H1 (cell line): Measurements from ENCODE around the gene COBLL1. TPM values are rescaled to one million over a fixed set of nuclear protein-coding genes. Genes with fewer than 3 reads are reported as not detected.
A peak's percentile ranks its signal among the peaks of the same experiment; 100 is the strongest.

Source experiments
- CTCF ChIA-PET: fragments of 300-600 bp; sonication (Branson Sonifier 250); formaldehyde crosslinking; loops from one replicate; lab custom pipeline; 2021; ENCODE audit not compliant: partially characterized antibody; lab: Charles Lee
- POLR2A ChIA-PET: fragments of 300-600 bp; sonication (Branson Sonifier 250); formaldehyde crosslinking; loops from one replicate; lab custom pipeline; 2021; ENCODE audit warnings: inconsistent platforms; ENCODE audit not compliant: partially characterized antibody; lab: Charles Lee
- DNase-seq, 2 experiments: peaks; one replicate each; pipeline versions ENCODE4 v3.0.0 to v3.0.0-alpha.2; 2010 to 2022; ENCODE audit warnings: low spot score in 2 of 2, low read depth in 1 of 2, mixed read lengths in 1 of 2
- FAIRE-seq: peaks from 2 replicates; lab custom pipeline; 2011; peaks lifted over from hg19 to GRCh38; lab: Jason Lieb, UNC
- H2AFZ ChIP-seq: 2 replicates; pipeline ENCODE4 v1.8.1; 2012; ENCODE audit warnings: low read length, inconsistent platforms
- H2AK5ac ChIP-seq: 2 replicates; pipeline ENCODE4 v1.6.1; 2013; ENCODE audit warnings: low read depth, low read length
- H2BK120ac ChIP-seq: replicated peaks from 2 replicates; pipeline ENCODE3; 2013; ENCODE audit warnings: low read depth, low read length, inconsistent platforms
- H2BK12ac ChIP-seq: 2 replicates; pipeline ENCODE4 v1.6.1; 2013; ENCODE audit warnings: low read depth, low read length
- H2BK15ac ChIP-seq: 2 replicates; pipeline ENCODE4 v1.6.1; 2013; ENCODE audit warnings: low read length
- H2BK20ac ChIP-seq: 2 replicates; pipeline ENCODE4 v1.6.1; 2013; ENCODE audit warnings: low read length
- H2BK5ac ChIP-seq: 2 replicates; pipeline ENCODE4 v1.6.1; 2013; ENCODE audit warnings: low read depth, low read length
- H3K14ac ChIP-seq: 2 replicates; pipeline ENCODE4 v1.6.1; 2013; ENCODE audit warnings: inconsistent platforms; ENCODE audit not compliant: insufficient read length
- H3K18ac ChIP-seq: 2 replicates; pipeline ENCODE4 v1.6.1; 2013; ENCODE audit warnings: low read length; ENCODE audit errors: extremely low read depth
- H3K23ac ChIP-seq: 2 replicates; pipeline ENCODE4 v1.6.1; 2013; ENCODE audit warnings: inconsistent platforms; ENCODE audit not compliant: insufficient read length
- H3K23me2 ChIP-seq: 2 replicates; pipeline ENCODE4 v1.6.1; 2013; ENCODE audit warnings: low read depth, low read length
- H3K27ac ChIP-seq: 2 replicates; pipeline ENCODE4 v1.6.1; 2011; ENCODE audit warnings: low read depth, low read length, inconsistent platforms
- H3K27me3 ChIP-seq, 4 experiments: replicated peaks in 1 of 4; 1 replicate in 1 of 4; 2 replicates in 3 of 4; pipeline versions ENCODE4 v1.6.1 to v1.8.1; 2011 to 2013; ENCODE audit warnings: low read length in 3 of 4, mild to moderate bottlenecking in 3 of 4, inconsistent platforms in 2 of 4, mixed read lengths in 2 of 4, moderate library complexity in 1 of 4; ENCODE audit not compliant: control insufficient read depth in 3 of 4, insufficient read depth in 3 of 4; ENCODE audit errors: extremely low read depth in 1 of 4
- H3K36me3 ChIP-seq, 4 experiments: 2 replicates each; pipeline versions ENCODE4 v1.6.1 to v1.8.1; 2011 to 2013; ENCODE audit warnings: mild to moderate bottlenecking in 4 of 4, low read length in 3 of 4, moderate library complexity in 2 of 4, control low read depth in 1 of 4, inconsistent platforms in 1 of 4; ENCODE audit not compliant: insufficient read depth in 4 of 4, control insufficient read depth in 2 of 4
- H3K4ac ChIP-seq: replicated peaks from 2 replicates; pipeline ENCODE3; 2013; ENCODE audit warnings: low read length, low read depth, mixed read lengths, inconsistent platforms; ENCODE audit not compliant: insufficient read length
- H3K4me1 ChIP-seq, 4 experiments: replicated peaks in 1 of 4; 1 replicate in 1 of 4; 2 replicates in 3 of 4; pipeline versions ENCODE4 v1.6.1 to v1.8.1; 2011 to 2013; ENCODE audit warnings: low read length in 3 of 4, inconsistent platforms in 2 of 4, mixed read lengths in 1 of 4; ENCODE audit not compliant: insufficient read depth in 4 of 4, control insufficient read depth in 3 of 4
- H3K4me2 ChIP-seq, 2 experiments: 2 replicates each; pipeline versions ENCODE4 v1.6.1 to v1.8.1; 2011 to 2013; ENCODE audit warnings: low read depth in 2 of 2, low read length in 2 of 2, control low read depth in 1 of 2, inconsistent platforms in 1 of 2, mild to moderate bottlenecking in 1 of 2; ENCODE audit not compliant: insufficient read depth in 1 of 2
- H3K4me3 ChIP-seq, 4 experiments: fragments of 200-600, 300-600 bp in 1 of 4; sonication (generic), shearing (Covaris generic), sonication (Bioruptor Twin) in 1 of 4; 2 replicates each; pipeline versions ENCODE4 v1.5.1 to v1.8.1; 2011 to 2016; ENCODE audit warnings: low read length in 4 of 4, low read depth in 3 of 4, control low read depth in 2 of 4, inconsistent platforms in 2 of 4, mild to moderate bottlenecking in 2 of 4, mixed read lengths in 1 of 4, moderate library complexity in 1 of 4; ENCODE audit not compliant: insufficient read depth in 2 of 4; ENCODE audit errors: extremely low read depth in 1 of 4
- H3K56ac ChIP-seq: replicated peaks from 2 replicates; pipeline ENCODE3; 2013; ENCODE audit warnings: low read depth, mild to moderate bottlenecking, mixed read lengths, low read length, inconsistent platforms; ENCODE audit not compliant: insufficient read length
- H3K79me1 ChIP-seq: 2 replicates; pipeline ENCODE4 v1.6.1; 2013; ENCODE audit warnings: low read depth, low read length, control low read depth
- H3K79me2 ChIP-seq, 2 experiments: 2 replicates each; pipeline versions ENCODE4 v1.6.1 to v1.8.1; 2012 to 2013; ENCODE audit warnings: low read length in 2 of 2, mild to moderate bottlenecking in 2 of 2, inconsistent platforms in 1 of 2; ENCODE audit not compliant: insufficient read depth in 2 of 2, control insufficient read depth in 1 of 2
- H3K9ac ChIP-seq, 4 experiments: replicated peaks in 1 of 4; 1 replicate in 1 of 4; 2 replicates in 3 of 4; pipeline versions ENCODE4 v1.6.1 to v1.8.1; 2011 to 2013; ENCODE audit warnings: low read depth in 3 of 4, low read length in 3 of 4, control low read depth in 2 of 4, mild to moderate bottlenecking in 2 of 4, moderate library complexity in 2 of 4, inconsistent platforms in 1 of 4; ENCODE audit errors: extremely low read depth in 1 of 4
- H3K9me3 ChIP-seq, 2 experiments: 2 replicates each; pipeline versions ENCODE4 v1.6.1 to v1.8.1; 2012 to 2013; ENCODE audit warnings: mild to moderate bottlenecking in 2 of 2, moderate library complexity in 2 of 2, control low read depth in 1 of 2, inconsistent platforms in 1 of 2, low read depth in 1 of 2, low read length in 1 of 2, mixed read lengths in 1 of 2; ENCODE audit not compliant: insufficient read depth in 2 of 2
- H4K20me1 ChIP-seq, 2 experiments: replicated peaks in 1 of 2; 2 replicates each; pipeline versions ENCODE3 to v1.8.1; 2011 to 2013; ENCODE audit warnings: inconsistent platforms in 2 of 2, low read length in 2 of 2, mild to moderate bottlenecking in 1 of 2; ENCODE audit not compliant: insufficient read depth in 2 of 2, control insufficient read depth in 1 of 2
- H4K5ac ChIP-seq: 2 replicates; pipeline ENCODE4 v1.6.1; 2013; ENCODE audit warnings: low read length, low read depth, mixed read lengths, inconsistent platforms; ENCODE audit not compliant: insufficient read length
- H4K8ac ChIP-seq: 2 replicates; pipeline ENCODE4 v1.8.0; 2013; ENCODE audit warnings: mild to moderate bottlenecking, moderate library complexity, low read length, inconsistent platforms; ENCODE audit not compliant: insufficient read depth; ENCODE audit errors: extremely low read depth
- H4K91ac ChIP-seq: replicated peaks from 2 replicates; pipeline ENCODE3; 2013; ENCODE audit warnings: low read length, mixed read lengths, inconsistent platforms; ENCODE audit not compliant: insufficient read length
- CHD1 ChIP-seq: IDR thresholded peaks from 2 replicates; pipeline ENCODE4 v1.6.1; 2012; ENCODE audit warnings: low read depth, low read length, improper control_type of control experiment
- EZH2 ChIP-seq: fragments of 200-600 bp; sonication (generic); IDR thresholded peaks from 2 replicates; pipeline ENCODE4 v1.7.1; 2012; ENCODE audit warnings: low read depth, mild to moderate bottlenecking, moderate library complexity, low read length, inconsistent platforms; ENCODE audit not compliant: severe bottlenecking
- USF2 ChIP-seq: IDR thresholded peaks from 2 replicates; pipeline ENCODE4 v1.6.1; 2011; ENCODE audit warnings: low read length, improper control_type of control experiment
- WGBS, 2 experiments: shearing (Covaris generic) in 1 of 2; methylation state at CpG; one replicate each; pipeline versions ENCODE4 v1.1.6 to v1.1.7; 2013 to 2015; ENCODE audit warnings: low lambda C conversion rate in 2 of 2, mixed read lengths in 2 of 2, inconsistent platforms in 1 of 2, low coverage in 1 of 2, missing lambda C conversion rate in 1 of 2; ENCODE audit not compliant: insufficient replicate concordance in 2 of 2, insufficient coverage in 1 of 2, insufficient read length in 1 of 2; ENCODE audit errors: extremely low coverage in 1 of 2, missing lambda C conversion rate in 1 of 2; 5-methylcytosine and 5-hydroxymethylcytosine counted together
- polyA plus RNA-seq, 7 experiments: library from polyadenylated mRNA; depleted of rRNA in 3 of 7; stranded (reverse) in 5 of 7; unstranded in 2 of 7; fragments of >200 nt in 5 of 7; fragments of 200-250 nt in 2 of 7; gene quantifications; 1 replicate in 5 of 7; 2 replicates in 1 of 7; 4 replicates in 1 of 7; pipeline versions ENCODE4 v1.2.1 to v1.2.3, GENCODE V29; 2011 to 2013; ENCODE audit warnings: missing spikeins in 2 of 7, mixed read lengths in 2 of 7
- total RNA-seq: library from RNA; stranded (reverse); fragmentation: NEBNext Ultra II Directional; extraction: Animal tissue kit (Norgen Biotek cat#: 25700); gene quantifications from 2 replicates; pipeline ENCODE4 v1.2.1, GENCODE V29; 2021

Gene COBLL1
- total and polyA plus RNA-seq, 2 of the 8 experiments (the other 6 are each of a cell fraction or from before 2014, with no cell fraction given): 2.2 to 6.2 TPM

- H2BK20ac ChIP-seq: no peak overlapping the region
- H3K27me3 ChIP-seq: no peaks in the 10 kb centered on the region
- no peak overlapping the region for H2BK120ac ChIP-seq
- DNase-seq (no peak), FAIRE-seq (no peak)
- no peaks in the 10 kb centered on the region for H3K36me3 ChIP-seq
- no peak overlapping the region for H3K4me3 ChIP-seq
- H3K4ac ChIP-seq: no peak overlapping the region
- ChIA-PET CTCF (interaction anchor here (0.7 to 1.1 kb wide), 2 partner anchors 84 to 605 kb away, joined by 3 to 4 read pairs; partner anchors contain the start of gene COBLL1), POLR2A (no interaction called here)
- no peaks in the 10 kb centered on the region; the same call in 1 of the 2 replicates for H3K23me2 ChIP-seq
- no peak overlapping the region for H4K8ac ChIP-seq
- H3K79me1 ChIP-seq: no peaks in the 10 kb centered on the region
- H3K9ac ChIP-seq: peak overlapping the region in 1 of 4 experiments; percentile 34; a peak in 1 of 7 replicates
- WGBS, 2 experiments: 82% methylated on average over 2 of the region's 2 CpGs; no CpG with 5 or more reads in 1 of the 2 experiments
- H3K27ac ChIP-seq: no peak overlapping the region
- H3K56ac ChIP-seq: no peak overlapping the region
- H4K91ac ChIP-seq: no peak overlapping the region
- H3K23ac ChIP-seq: no peak overlapping the region
- no peak overlapping the region for H3K4me2 ChIP-seq
- no peak overlapping the region for H2BK5ac ChIP-seq
- H3K79me2 ChIP-seq: no peaks in the 10 kb centered on the region
- H4K5ac ChIP-seq: no peak overlapping the region
- H3K18ac ChIP-seq: no peak overlapping the region
- no peak overlapping the region for H3K14ac ChIP-seq
- no peak overlapping the region for H2BK12ac ChIP-seq
- no peaks in the 10 kb centered on the region for H3K4me1 ChIP-seq
- H4K20me1 ChIP-seq: no peaks in the 10 kb centered on the region
- H2BK15ac ChIP-seq: no peak overlapping the region
- no peak overlapping the region for H2AK5ac ChIP-seq
- no peaks in the 10 kb centered on the region for H3K9me3 ChIP-seq
- H2AFZ ChIP-seq: no peak overlapping the region
- TF ChIP-seq EZH2 (no peak), USF2 (no peak), CHD1 (no peak)
Observed at GRCh38 chr2:164757934-164758695, 83.5 kb downstream of the COBLL1 start.
